ENCODE results near the gene DNAJC9. TPM values are rescaled to one million over a fixed set of nuclear protein-coding genes. Genes with fewer than 3 reads are reported as not detected.

DNAJC9 gene, protein sequence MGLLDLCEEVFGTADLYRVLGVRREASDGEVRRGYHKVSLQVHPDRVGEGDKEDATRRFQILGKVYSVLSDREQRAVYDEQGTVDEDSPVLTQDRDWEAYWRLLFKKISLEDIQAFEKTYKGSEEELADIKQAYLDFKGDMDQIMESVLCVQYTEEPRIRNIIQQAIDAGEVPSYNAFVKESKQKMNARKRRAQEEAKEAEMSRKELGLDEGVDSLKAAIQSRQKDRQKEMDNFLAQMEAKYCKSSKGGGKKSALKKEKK
- 1 to 10 TPM; 6.8 to 6.9 TPM for total RNA-seq

DNA sequence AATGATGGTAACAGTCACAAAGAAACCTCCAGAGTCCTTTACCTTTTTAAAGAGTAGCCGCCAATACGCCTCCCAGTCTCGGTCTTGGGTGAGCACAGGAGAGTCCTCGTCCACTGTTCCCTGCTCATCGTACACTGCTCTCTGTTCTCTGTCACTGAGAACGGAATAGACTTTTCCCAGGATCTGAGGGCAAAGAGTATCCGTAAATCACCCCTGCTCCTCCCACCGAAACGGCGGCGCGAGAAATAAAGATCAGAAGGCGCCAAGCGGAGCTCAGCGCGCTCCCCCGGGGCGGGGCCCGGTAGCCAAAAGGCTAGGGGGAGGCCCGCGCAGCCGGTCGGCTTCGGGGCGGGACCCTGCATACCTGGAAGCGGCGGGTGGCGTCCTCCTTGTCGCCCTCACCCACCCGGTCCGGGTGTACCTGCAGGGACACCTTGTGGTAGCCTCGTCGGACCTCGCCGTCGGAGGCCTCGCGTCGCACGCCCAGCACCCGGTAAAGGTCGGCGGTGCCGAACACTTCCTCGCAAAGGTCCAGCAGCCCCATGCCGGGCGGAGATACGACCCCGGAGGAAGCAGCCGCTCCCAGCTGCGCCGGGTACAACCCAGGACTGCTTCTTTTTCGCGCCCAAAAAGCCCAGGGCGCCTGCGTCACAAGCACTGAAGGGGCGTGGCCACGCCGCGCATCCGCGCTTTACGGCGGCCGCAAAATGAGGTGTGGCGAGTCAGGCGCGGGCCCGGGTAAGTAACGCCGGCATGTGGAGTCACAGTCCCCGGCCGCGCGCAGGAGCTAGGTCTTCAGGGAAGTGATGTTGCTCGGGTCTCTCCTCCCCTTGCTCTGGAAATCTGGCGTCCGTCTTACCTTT is at the start of gene DNAJC9:
Gene DNAJC9 (minus strand): TSS at position 610 of the 863 bp plus-strand sequence. CDS start 66 bp downstream, at position 544.
- Histone ChIP-seq H3K4me3 (peak within 1 kb of the TSS; percentile 62 to 92), H3K9me3 (no peaks in the 10 kb centered on the region), H3K27ac (peak within 1 kb of the TSS; percentile 73 to 85), H3K4me1 (peaks cover 0 to 38% of the 10 kb centered on the region in 2 donors), H3K27me3 (no peaks in the 10 kb centered on the region), H3K36me3 (peaks cover 42% of the 10 kb centered on the region)
- DNase-seq (ENCODE audit: low spot score): peak; percentile 97
- TF ChIP-seq, protein P1, sequence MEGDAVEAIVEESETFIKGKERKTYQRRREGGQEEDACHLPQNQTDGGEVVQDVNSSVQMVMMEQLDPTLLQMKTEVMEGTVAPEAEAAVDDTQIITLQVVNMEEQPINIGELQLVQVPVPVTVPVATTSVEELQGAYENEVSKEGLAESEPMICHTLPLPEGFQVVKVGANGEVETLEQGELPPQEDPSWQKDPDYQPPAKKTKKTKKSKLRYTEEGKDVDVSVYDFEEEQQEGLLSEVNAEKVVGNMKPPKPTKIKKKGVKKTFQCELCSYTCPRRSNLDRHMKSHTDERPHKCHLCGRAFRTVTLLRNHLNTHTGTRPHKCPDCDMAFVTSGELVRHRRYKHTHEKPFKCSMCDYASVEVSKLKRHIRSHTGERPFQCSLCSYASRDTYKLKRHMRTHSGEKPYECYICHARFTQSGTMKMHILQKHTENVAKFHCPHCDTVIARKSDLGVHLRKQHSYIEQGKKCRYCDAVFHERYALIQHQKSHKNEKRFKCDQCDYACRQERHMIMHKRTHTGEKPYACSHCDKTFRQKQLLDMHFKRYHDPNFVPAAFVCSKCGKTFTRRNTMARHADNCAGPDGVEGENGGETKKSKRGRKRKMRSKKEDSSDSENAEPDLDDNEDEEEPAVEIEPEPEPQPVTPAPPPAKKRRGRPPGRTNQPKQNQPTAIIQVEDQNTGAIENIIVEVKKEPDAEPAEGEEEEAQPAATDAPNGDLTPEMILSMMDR (IDR thresholded peaks at IDR 0.05): peak in 1 of 2 donors; percentile 38

DNA sequence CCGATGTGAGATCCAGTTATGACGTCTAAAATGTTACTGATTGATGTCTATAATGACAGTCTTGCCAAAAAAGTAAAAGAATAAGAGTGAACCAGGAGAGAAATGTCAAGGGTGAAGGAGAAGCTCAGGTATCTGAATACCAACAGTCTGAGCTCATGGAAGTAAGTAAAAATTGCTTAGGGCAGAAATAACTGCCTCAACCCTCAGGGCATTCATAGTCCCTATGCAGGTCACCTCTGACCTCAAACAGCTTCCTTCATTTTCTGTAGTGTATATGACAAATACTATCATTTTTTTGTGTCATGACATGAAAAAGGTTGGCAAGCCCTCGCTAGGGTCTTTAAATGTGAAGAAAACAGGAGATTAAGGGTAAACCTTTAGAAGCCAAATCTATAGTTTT is 46.4 kb upstream of the DNAJC9 start:
- Histone ChIP-seq H3K27me3 (no peaks in the 10 kb centered on the region), H3K36me3 (no peaks in the 10 kb centered on the region), H3K4me1 (no peaks in the 10 kb centered on the region), H3K4me3 (no peak overlapping the region), H3K9me3 (peaks cover 0 to 4% of the 10 kb centered on the region in 2 donors), H3K27ac (no peak overlapping the region)
- DNase-seq (ENCODE audit: low spot score): no peak
- TF ChIP-seq, protein P1 (IDR thresholded peaks at IDR 0.05): no peak

DNA sequence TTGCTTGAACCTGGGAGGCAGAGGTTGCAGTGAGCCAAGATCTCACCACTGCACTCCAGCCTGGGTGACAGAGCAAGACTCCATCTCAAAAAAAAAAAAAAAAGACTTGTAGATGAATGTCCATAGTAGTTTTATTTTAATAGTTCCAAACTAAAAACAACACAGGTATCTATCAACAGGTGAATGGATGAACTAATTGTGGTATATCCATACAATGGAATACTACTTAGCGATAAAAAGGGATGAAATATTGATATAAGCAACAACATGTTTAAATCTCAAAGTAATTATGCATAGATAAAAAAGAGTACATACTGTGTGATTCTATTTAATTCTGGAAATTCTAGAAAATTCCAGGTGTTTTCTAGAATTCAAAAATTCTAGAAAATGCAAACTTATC is 42.9 kb upstream of the DNAJC9 start:
- Histone ChIP-seq H3K4me1 (no peaks in the 10 kb centered on the region), H3K4me3 (no peak overlapping the region), H3K9me3 (peaks cover 0 to 4% of the 10 kb centered on the region in 2 donors), H3K36me3 (no peaks in the 10 kb centered on the region), H3K27ac (no peak overlapping the region), H3K27me3 (no peaks in the 10 kb centered on the region)
- TF ChIP-seq, protein P1 (IDR thresholded peaks at IDR 0.05): no peak
- no peak for DNase-seq (ENCODE audit: low spot score)

DNA sequence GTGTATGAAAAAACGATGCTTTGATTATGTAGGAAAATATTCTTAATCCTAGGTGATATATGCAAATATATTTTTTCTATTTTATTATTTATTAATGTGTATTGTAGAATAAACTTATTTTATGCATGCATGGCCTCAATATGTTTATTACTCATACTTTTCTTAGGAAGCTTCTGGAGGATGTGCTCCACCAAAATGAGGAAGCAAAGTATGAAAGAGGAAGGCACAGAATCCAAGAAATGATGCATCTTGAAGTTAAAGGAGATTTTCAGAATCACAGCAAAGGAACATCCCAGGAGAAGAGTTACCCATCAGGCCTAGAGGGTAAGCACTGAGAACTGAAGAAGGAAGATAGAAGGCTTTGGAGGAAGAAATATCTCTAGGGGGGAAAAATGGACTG is 40.4 kb upstream of the DNAJC9 start:
- H3K27ac ChIP-seq: no peak overlapping the region
- no peak overlapping the region for H3K4me3 ChIP-seq
- H3K36me3 ChIP-seq: no peaks in the 10 kb centered on the region
- no peak for DNase-seq (ENCODE audit: low spot score)
- no peaks in the 10 kb centered on the region for H3K27me3 ChIP-seq
- H3K4me1 ChIP-seq: no peaks in the 10 kb centered on the region
- peaks cover 0 to 4% of the 10 kb centered on the region in 2 donors for H3K9me3 ChIP-seq
- TF ChIP-seq, protein P1 (IDR thresholded peaks at IDR 0.05): no peak

DNA sequence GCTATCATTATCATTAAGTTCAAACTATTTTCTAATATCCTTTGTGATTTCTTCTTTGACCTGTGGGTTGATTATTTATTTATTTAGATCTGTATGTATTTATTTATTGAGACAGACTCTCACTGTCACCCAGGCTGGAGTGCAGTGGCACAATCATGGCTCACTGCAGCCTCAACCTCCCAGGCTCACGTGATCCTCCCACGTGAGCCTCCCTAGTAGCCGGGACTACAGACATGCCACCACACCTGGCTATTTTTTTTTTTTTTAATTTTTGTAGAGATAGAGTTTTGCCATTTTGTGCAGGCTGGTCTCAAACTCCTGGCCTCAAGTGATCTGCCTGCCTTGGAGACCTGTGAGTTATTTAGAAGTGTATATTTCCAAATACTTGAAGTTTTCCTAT is 34.0 kb upstream of the DNAJC9 start:
- H3K36me3 ChIP-seq: no peaks in the 10 kb centered on the region
- no peaks in the 10 kb centered on the region for H3K9me3 ChIP-seq
- no peak overlapping the region for H3K27ac ChIP-seq
- TF ChIP-seq, protein P1 (IDR thresholded peaks at IDR 0.05): no peak
- H3K4me3 ChIP-seq: no peak overlapping the region
- no peak for DNase-seq (ENCODE audit: low spot score)
- no peaks in the 10 kb centered on the region for H3K27me3 ChIP-seq
- H3K4me1 ChIP-seq: no peaks in the 10 kb centered on the region
